Inflammatory macrophage (primary cell): ENCODE results near the gene WASL.
"Not testable (repeated sequence)": the region's sequence is repeated elsewhere in the genome, so short reads cannot be mapped to it uniquely, and the experiment has no call there.

ENCODE experiments used
- DNase-seq, 2 donors: peaks; one replicate each; pipeline ENCODE4 v3.0.0-alpha.2; 2020 to 2022

Gene WASL

DNA sequence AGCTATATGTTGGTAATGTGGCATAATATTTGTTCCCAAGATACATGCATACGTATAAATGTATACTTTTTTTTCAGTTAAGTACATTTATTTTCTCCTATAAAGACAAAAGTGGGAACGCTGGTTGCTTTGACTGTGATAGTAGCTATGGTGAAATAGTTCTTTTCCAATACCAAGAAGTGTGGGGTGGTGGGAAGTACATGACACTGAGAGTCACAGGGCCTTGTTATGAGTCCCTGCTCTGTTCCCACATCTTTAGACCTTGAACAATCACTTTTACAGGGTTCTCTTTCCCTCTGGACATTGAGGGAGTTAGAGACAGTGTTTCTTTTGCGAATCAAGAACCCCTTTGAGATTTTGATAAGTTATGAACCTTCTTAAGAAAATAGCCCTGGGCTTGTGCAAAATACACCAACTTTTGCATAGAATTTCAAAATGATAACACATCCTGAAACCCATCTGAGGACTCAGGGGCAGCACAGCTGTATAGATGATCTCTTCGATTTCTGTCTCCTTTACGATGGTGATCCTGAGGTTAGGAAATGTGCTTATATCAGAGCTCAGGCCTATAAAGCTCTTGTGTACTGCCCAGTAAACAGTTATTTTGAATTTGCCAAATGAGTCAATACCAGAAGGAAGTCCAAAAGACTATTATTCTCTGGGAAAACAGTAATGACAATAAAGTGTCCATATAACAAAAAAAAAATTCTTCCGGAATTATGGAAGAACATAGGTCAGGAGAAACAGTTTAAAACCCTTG lies 92.1 kb downstream of the WASL start:
- DNase-seq, result no peak

DNA sequence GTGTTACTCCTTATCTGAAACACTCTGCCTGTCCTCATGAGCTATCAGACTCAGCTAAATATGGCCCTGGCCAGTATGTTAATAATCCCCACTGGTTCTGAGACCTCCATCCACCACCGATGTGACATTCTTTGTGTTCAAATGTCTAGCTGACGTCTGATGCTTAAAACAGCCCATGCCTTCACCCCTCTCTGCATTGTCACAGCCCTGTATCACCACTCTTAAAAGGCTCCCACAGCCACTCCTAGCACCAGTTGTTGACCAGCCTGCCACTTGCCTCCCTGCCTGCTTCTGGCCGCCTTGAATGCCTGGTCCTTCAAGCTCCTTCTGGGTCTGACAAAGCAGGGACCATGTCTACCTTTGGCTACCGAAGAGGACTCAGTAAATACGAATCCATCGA lies 93.2 kb downstream of the WASL start, which contains the start of gene LMOD2:
LMOD2 (plus strand) TSS at position 253 of the 400 bp plus-strand sequence; CDS start at position 351, 98 bp downstream.
- no peak for DNase-seq

DNA sequence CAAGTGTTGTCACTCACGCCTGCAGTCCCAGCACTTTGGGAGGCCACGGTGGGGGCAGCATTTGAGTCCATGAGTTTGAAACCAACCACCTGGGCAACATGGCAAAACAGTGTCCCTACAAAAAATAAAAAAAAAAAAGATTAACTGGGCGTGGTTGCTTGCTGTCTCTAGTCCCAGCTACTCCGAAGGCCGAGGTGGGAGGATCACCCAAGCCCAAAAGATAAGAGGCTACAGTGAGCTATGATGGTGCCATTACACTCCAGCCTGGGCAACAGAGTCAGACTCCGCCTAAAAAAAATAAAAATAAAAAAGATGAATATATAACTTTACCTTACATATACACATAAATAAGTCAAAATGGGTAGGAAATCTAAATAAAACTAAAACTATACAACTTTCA lies 95.6 kb downstream of the WASL start:
- no peak for DNase-seq

DNA sequence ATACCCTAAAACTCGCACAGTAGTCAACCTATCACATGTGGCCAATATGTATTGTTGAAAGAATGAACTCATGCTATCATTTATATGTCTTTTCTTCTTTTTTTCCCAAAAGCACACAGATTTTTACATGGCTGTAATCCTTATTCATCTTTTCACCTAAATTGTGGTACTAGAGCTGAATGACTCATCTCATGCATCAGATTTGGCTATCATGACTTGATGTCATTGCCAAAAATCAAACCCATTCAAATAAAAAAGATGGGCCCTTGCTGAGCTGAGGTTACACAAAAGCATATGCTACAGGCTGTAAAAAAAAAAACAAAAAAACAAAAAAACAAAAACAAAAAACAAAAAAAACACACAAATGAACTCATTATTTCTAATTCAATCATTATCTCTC lies 96.4 kb downstream of the WASL start:
- no peak for DNase-seq

DNA sequence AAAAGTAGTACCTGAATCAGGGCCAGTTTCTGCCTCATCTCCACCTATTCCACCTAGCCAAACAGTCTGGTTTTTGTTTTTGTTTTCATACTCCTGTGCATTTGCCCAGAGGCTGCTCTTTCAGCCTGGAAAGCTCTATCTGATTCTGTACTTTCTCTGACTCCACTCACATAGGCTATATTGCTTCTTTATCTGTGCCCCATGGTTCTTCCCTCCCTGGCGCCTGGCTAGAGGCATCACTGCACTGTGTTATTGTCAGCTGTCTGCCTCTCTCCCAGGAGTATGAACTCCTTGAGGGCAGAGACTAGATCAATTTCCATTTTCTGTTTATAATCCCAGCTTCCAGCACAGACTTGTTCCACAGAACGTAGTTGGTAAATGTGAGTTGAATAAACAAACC lies 98.2 kb downstream of the WASL start:
- no peak for DNase-seq

DNA sequence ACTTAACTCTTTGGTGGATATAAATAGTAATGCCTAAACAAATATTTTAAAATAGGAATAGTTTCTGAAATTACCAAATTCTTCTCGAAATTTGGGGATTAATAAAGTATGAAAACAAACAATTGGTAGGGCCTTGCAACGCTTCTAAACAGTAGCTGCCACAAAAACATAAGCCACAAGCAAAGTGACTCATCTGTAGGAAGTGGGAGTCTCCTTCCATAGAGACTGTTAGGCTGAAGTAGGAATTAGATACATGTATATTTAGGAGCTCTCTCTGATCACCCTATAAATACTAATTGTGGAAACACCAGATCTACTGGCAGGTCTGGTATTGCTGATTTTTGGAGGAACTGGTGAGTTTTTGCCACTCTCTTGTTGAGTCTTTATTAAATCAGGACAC lies 98.8 kb downstream of the WASL start:
- no peak for DNase-seq

DNA sequence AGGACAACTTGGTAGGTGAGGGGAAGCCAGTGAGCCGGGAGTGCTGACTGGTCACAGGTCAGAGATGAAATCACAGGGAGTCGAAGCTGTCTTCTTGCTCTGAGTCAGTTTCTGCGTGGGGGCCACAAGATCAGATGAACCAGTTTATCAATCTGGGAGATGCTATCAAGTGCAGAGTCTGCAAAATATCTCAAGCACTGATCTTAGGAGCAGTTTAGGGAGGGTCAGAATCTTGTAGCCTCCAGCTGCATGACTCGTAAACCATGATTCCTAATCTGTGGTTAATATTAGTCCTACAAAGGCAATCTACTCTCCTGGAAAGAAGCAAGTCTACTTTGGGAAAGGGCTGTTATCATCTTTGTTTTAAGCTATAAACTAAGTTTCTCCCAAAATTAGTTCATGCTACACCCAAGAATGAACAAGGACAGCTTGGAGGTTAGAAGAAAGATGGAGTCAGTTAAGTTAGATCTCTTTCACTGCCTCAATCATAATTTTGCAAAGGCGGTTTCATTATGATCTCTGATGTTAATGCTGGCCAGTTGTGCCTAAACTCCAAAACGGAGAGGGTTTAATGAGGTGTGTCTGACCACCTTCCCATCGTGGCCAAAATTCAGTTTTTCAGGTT lies 101.6 kb downstream of the WASL start:
- DNase-seq, result no peak

DNA sequence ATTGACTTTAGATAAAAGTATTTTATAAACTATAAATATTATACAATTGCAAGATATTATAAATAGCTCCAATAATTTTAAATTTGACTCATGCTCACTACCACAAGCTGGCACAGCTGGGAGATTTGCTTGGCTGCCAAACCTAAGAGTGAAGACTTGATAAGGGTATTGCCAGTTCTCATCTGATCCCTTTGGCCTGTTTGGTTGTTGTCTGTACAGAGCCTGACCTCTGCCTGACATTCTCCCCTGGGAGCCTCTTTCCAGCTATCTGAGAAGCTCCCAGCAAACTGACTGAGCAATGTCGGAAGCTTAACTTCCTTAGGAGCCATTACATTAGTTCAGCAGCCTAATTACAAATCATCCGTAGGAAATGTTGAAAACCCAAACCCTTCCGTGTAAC lies 103.3 kb downstream of the WASL start:
- no peak for DNase-seq

DNA sequence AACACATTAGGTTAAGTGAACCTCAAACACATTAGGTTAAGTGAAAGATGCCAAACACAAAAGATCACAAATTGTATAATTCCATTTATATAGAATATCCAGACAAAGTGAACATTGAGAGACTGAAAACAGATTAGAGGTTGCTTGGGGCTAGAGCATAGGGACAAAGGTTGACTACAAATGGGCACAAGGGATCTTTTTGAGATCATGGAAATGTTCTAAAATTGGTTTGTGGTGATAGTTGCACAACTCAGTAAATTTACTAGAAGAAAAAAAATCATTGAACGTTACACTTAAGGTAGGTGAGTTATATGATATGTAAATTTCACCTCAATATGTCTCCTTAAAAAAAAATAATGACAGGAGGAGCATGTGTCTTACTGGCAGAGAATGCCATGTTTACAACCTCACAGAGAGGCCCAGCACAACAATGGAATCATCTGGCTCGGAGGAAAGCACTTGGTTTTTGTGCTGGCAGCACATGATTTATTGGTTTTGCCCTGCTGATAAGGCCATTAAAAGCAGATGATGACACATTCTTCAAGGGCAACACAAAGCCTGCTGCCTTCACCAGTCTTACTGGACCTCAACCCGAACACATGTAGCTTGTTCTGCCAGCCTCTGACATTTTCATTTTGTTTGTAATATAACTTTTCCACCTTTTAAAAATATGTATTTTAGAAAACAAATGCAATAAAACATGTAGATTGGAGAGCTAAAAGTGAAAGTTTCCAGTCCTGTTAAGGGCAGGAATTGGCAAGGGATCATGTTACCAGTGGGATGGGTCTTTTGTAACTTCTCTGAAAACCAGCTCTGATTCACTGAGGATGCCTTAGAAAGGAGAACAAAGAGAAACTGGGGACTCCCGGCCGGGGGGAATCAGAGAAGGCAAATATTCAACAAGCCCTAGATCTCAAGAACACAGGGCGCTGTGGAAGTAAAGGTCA lies 105.0 kb downstream of the WASL start:
- DNase-seq, result peak in 1 of 2 donors; percentile 5

DNA sequence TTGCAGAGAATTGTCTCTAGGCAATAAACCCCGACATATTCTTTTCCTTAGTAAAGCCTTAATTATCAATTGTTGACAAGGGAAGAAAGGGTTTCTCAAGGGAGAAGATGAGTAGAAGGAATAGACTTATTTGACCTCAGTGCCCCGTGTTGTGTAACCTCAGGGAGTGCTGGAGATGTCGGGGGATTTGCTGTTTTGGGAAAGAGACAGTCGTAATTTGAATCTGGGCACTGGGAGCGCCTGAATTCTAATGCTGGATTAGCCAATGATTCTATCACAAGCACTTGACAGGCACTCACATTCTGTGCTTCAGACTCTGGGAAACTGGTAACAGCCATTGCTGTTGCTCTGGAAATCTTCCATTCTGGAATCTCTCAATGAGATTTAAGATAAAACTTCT lies 106.9 kb downstream of the WASL start:
- DNase-seq, result no peak

DNA sequence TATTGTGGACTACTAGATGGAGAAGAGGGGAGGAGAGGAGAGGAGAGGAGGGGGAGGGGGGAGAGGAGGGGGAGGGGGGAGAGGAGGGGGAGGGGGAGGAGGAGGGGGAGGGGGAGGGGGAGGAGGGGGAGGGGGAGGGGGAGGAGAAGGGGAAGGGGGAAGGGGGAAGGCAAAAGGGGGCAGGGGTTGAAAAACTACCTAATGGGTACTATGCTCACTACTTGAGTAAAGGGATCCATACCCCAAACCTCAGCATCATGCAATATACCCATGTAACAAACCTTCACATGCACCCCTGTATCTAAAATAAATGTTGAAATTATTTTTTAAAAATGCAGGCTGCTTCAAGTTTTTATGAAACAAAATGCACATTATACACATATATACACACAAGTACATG lies 108.2 kb downstream of the WASL start:
- DNase-seq, result no peak

DNA sequence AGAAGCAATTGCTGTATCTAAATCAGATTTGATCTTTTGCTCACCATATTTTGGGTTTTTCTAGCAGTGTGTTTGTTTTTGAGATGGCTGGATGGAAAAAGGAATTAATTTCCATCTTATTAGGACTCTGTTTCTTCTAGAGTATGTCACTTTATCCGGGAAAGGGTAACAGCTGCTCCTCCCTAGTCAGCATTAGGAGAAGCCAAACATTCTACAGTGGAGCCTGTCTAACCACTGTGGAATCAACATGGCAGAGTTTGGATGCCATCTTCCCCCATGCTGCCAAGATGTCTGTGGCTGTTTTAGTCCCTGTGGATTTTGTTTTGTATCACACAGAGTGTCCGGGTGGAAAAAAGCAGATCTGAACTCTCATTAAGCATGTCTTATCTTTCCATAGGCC lies 109.2 kb downstream of the WASL start:
- DNase-seq, result no peak

DNA sequence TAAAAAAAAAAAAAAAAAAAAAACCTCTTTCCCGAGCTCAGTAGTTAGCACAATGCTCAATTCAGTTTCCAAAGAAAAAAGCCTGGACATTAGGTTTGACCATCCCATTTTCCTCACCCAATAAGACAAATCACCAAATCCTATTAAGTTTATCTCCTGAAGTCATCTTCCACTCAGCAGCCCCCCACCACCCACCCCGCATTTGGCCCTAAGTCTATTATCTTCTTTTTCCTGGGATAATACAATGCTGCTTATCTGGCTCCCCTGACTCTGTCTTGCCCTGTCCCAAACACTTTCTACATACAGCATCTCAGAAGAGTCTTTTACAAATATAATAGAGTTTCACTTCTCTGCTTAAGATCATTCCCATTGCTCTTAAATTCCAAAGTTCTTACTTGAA lies 110.9 kb downstream of the WASL start:
- DNase-seq, result no peak

DNA sequence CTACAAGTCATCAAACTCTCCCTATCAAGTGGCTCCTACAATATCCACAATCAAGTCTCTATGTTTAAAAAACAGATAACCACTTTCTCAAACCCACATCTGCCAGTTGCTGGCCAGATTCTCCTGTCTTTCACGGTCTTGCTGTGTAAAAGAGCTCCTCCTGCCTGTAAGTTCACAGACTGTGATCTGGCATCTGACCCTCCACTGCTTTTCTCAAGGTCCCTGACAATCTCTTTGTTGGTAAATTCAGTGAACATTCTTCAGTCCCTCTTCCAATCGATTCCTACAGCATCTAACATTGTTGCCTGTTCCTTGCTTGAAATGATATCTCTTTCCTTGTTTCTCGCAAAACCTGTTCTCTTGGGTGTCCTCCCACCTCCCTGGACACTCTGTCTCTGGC lies 111.6 kb downstream of the WASL start:
- DNase-seq, result no peak

DNA sequence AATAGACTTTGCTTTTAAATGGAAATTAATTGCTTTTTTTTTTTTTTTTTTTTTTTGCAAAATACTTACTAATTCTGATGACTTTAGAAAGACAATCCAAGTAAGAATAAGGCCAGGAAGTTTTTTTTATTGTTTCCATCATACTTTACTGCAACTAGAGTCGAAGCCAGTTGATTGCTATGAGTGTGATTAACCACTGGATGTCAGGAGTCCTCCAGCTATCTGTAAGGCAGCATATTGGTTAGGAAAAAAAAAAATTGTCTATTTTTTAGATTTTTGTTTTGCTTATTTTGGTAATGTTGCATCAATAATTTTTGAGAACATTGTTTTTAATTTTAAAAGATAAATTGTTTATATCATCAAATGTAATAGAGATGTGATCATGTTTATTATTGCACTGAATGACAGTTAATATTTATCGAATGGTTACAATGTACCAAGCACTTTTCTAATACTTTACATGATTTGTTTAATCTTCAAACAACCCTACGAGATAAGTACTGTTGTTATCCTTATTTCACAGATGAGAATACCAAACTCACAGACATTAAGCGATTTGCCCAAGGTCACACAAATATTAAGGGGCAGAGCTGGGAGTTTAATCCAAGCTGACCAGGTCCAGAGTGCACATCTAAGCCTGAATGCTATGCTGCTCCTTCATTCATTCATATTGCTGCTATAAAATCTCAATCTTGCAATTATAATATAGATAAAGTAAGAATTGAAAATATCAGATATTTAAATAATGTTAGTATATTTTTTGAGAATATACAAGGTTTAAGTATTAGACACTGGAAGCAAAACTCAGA lies 113.0 kb downstream of the WASL start:
- DNase-seq, result peak in 1 of 2 donors; percentile 17

DNA sequence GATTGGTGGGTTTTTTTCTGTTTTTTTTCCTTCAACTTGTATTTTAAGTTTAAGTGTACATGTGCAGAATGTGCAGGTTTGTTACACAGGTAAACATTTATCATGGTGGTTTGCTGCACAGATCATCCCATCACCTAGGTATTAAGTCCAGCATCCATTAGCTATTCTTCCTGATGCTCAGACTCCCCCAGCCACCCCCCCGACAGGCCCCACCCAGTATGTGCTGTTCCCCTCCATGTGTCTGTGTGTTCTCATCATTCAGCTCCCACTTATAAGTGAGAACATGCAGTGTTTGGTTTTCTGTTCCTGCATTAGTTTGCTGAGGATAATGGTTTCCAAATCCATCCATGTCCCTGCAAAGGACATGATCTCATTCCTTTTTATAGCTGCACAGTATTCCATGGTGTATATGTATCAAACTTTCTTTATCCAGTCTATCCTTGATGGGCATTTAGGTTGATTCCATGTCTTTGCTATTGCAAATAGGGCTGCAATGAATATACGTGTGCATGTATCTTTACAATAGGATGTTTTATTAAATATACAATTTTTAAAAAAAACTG lies 114.7 kb downstream of the WASL start:
- DNase-seq, result not testable (repeated sequence)

DNA sequence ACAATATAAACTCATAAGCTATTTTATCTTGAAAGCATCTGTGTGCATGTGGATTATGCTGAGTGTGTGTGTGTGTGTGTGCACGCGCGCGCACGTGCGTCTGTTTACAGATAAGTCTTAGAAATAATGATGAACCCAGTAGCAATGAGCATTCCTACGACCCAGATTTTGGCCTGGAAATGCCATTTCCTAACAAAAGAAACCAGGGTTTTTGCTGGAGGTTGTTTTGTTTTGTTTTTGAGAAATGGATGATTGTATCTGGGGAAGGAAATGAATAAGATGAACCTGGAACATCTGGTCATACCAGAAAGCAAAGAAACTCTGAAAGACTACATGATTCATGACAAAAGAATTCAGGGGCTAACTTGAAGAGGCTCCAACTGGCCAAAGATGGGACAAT lies 115.2 kb downstream of the WASL start:
- no peak for DNase-seq

DNA sequence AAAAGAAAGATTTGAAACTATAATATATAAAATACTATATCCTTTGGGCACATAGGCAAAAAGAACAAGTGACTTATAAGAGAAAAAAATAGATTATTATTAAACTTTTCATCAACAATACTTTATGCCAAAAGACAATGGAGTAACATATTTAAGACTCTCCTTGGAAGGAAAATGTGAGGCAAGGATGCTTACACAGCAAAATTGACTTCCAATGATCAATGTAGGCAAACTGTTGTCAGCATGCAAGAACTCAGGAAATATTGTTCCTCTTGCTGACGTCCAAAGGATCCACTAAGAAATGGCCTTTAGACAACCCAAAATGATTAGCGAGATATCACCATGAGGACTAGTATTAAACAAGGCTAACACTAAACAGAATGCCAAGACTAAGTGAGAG lies 116.0 kb downstream of the WASL start:
- DNase-seq, result no peak
